Measurements from ENCODE around the gene PRELID3B. TPM values are rescaled to one million over a fixed set of nuclear protein-coding genes. Genes with fewer than 3 reads are reported as not detected.

PRELID3B gene
- total RNA-seq, 3 donors from 2014 or later (not counting 1 experiment from before 2014, with no cell fraction given), result 49.3 to 51.6 (median 51.4) TPM

DNA sequence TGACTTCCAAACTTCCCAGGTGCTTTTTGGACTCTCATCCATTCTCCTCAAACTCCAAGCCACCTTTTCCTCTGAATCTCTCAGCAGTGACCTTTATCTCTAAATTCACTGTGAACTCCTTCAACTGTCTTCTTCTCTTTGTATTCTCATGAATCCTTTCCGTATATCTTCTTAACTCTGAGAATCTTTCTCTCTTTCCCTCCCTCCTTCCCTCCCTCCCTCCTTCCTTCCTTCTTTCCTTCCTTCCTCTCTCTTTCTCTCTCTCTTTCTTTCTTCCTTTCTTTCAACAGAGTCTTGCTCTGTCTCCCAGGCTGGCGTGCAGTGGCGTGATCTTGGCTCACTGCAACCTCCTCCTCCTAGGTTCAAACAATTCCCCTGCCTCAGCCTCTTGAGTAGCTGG, 4.3 kb upstream of the PRELID3B start:
- TF ChIP-seq, protein P1, sequence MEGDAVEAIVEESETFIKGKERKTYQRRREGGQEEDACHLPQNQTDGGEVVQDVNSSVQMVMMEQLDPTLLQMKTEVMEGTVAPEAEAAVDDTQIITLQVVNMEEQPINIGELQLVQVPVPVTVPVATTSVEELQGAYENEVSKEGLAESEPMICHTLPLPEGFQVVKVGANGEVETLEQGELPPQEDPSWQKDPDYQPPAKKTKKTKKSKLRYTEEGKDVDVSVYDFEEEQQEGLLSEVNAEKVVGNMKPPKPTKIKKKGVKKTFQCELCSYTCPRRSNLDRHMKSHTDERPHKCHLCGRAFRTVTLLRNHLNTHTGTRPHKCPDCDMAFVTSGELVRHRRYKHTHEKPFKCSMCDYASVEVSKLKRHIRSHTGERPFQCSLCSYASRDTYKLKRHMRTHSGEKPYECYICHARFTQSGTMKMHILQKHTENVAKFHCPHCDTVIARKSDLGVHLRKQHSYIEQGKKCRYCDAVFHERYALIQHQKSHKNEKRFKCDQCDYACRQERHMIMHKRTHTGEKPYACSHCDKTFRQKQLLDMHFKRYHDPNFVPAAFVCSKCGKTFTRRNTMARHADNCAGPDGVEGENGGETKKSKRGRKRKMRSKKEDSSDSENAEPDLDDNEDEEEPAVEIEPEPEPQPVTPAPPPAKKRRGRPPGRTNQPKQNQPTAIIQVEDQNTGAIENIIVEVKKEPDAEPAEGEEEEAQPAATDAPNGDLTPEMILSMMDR (IDR thresholded peaks at IDR 0.05), result no peak
- 94% methylated on average over 3 of the region's 3 CpGs for WGBS (ENCODE audit: insufficient coverage)
- Mint-ChIP-seq H3K27ac (no peak overlapping the region), H3K36me3 (no peaks in the 10 kb centered on the region), H3K4me1 (peaks cover 11 to 14% of the 10 kb centered on the region in 2 donors), H3K9me3 (no peaks in the 10 kb centered on the region), H3K27me3 (ENCODE audit: low read depth in 2 of 2) (peaks cover 10 to 23% of the 10 kb centered on the region in 2 donors), H3K4me3 (no peak overlapping the region)
- Histone ChIP-seq H3K9me3 (ENCODE audit: control insufficient read depth, insufficient read depth, low read length) (no peaks in the 10 kb centered on the region), H3K36me3 (ENCODE audit: control insufficient read depth, insufficient read depth, low read length) (no peaks in the 10 kb centered on the region), H3K4me3 (ENCODE audit: low read length) (no peak overlapping the region), H3K27ac (ENCODE audit: low read length) (no peak overlapping the region), H3K4me1 (ENCODE audit: control insufficient read depth, insufficient read depth, low read length) (peaks cover 15% of the 10 kb centered on the region), H3K27me3 (ENCODE audit: control insufficient read depth, insufficient read depth, low read length) (peaks cover 4% of the 10 kb centered on the region)
- intact Hi-C loops (cut with micrococcal nuclease), result no loop called here
- DNase-seq (no peak), ATAC-seq (no peak)

DNA sequence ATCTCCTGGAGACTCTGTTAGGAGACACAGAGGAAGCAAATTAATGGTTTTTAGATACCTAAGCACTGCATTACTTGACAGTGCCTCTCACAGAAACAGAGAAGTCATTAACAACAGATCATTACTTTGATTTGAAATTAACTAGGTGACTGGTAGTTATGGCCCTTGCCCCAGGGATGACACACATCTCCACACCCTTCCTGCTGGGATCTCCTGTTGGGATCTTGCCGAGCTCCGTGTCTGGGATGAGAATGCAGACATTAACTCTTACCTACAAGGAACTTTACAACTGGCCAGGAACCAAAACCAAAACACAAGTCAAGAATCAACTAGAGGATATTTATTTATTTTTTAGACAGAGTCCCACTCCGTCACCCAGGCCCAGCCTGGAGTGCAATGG, 2.2 kb upstream of the PRELID3B start:
- Mint-ChIP-seq H3K36me3 (no peaks in the 10 kb centered on the region), H3K4me3 (no peak overlapping the region), H3K9me3 (no peaks in the 10 kb centered on the region), H3K4me1 (peaks cover 31 to 34% of the 10 kb centered on the region in 2 donors), H3K27ac (no peak overlapping the region), H3K27me3 (ENCODE audit: low read depth in 2 of 2) (peaks cover 3 to 7% of the 10 kb centered on the region in 2 donors)
- H3K36me3 ChIP-seq (ENCODE audit: control insufficient read depth, insufficient read depth, low read length), result no peaks in the 10 kb centered on the region
- H3K9me3 ChIP-seq (ENCODE audit: control insufficient read depth, insufficient read depth, low read length), result no peaks in the 10 kb centered on the region
- no peak overlapping the region for H3K27ac ChIP-seq (ENCODE audit: low read length)
- no peak overlapping the region for H3K4me3 ChIP-seq (ENCODE audit: low read length)
- peaks cover 28% of the 10 kb centered on the region for H3K4me1 ChIP-seq (ENCODE audit: control insufficient read depth, insufficient read depth, low read length)
- intact Hi-C loops (cut with micrococcal nuclease), result no loop called here
- 96% methylated on average over 3 of the region's 3 CpGs for WGBS (ENCODE audit: insufficient coverage)
- DNase-seq (no peak), ATAC-seq (no peak)
- TF ChIP-seq, protein P1 (IDR thresholded peaks at IDR 0.05), result no peak
- no peaks in the 10 kb centered on the region for H3K27me3 ChIP-seq (ENCODE audit: control insufficient read depth, insufficient read depth, low read length)

DNA sequence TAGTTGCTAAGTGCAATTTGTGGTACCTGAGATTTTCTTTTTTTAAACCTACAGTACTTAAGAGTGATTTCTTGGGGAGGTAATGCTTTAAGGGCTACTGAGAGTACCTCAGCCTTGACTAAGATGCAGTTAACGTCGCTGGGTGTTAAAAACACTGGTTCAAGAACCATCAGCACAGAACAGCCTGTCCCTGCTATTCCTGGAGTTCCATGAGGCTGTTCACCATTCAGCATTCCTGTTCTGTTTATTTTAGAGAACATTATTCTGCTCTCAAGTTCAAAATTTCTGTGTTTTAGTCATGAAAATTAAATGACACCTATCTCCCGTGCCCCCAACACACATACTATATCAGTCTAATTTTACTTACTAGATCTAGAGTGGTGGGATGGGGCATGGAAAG, 1.7 kb upstream of the PRELID3B start:
- Histone ChIP-seq H3K4me3 (ENCODE audit: low read length) (no peak overlapping the region), H3K9me3 (ENCODE audit: control insufficient read depth, insufficient read depth, low read length) (no peaks in the 10 kb centered on the region), H3K27me3 (ENCODE audit: control insufficient read depth, insufficient read depth, low read length) (no peaks in the 10 kb centered on the region), H3K4me1 (ENCODE audit: control insufficient read depth, insufficient read depth, low read length) (peaks cover 28% of the 10 kb centered on the region), H3K27ac (ENCODE audit: low read length) (peak overlapping the region; percentile 41), H3K36me3 (ENCODE audit: control insufficient read depth, insufficient read depth, low read length) (no peaks in the 10 kb centered on the region)
- peak overlapping the region; percentile 84 to 87 for H3K27ac Mint-ChIP-seq
- H3K36me3 Mint-ChIP-seq, result no peaks in the 10 kb centered on the region
- no peak overlapping the region for H3K4me3 Mint-ChIP-seq
- H3K9me3 Mint-ChIP-seq, result no peaks in the 10 kb centered on the region
- ATAC-seq (no peak), DNase-seq (no peak)
- 64% methylated on average over 2 of the region's 3 CpGs for WGBS (ENCODE audit: insufficient coverage)
- peaks cover 0 to 5% of the 10 kb centered on the region in 2 donors for H3K27me3 Mint-ChIP-seq (ENCODE audit: low read depth in 2 of 2)
- H3K4me1 Mint-ChIP-seq, result peaks cover 33 to 35% of the 10 kb centered on the region in 2 donors
- TF ChIP-seq, protein P1 (IDR thresholded peaks at IDR 0.05), result no peak
- intact Hi-C loops (cut with micrococcal nuclease), result no loop called here

DNA sequence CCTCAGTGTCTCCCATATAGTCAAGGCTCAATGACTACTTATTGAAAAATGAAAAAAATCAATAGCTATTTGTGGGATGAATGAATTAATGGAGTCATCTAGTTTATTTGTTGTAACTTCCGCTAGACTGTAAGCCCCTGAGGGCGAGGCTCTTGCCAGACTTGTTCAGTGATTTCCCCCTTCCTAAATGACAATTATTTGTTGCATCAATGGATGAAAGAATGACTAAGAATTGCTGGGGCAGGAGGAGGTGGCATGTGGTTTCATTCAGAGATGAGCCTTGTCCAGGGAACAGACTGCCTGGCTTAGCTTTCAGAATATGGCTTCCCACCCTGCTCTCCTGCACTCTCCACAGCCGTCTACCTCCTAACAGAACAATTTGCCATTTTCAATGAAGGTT, 1.1 kb upstream of the PRELID3B start:
- intact Hi-C loops (cut with micrococcal nuclease), result loop anchor here (2.0 kb wide), 1 partner anchor 153 kb away; no protein-coding TSS in a partner anchor
- H3K36me3 ChIP-seq (ENCODE audit: control insufficient read depth, insufficient read depth, low read length), result no peaks in the 10 kb centered on the region
- Mint-ChIP-seq H3K27me3 (ENCODE audit: low read depth in 2 of 2) (peaks cover 0 to 4% of the 10 kb centered on the region in 2 donors), H3K4me1 (peaks cover 33 to 35% of the 10 kb centered on the region in 2 donors), H3K36me3 (no peaks in the 10 kb centered on the region), H3K4me3 (peak overlapping the region; percentile 88), H3K9me3 (no peaks in the 10 kb centered on the region), H3K27ac (peak overlapping the region; percentile 84 to 87)
- no peak overlapping the region for H3K4me3 ChIP-seq (ENCODE audit: low read length)
- H3K27ac ChIP-seq (ENCODE audit: low read length), result peak overlapping the region; percentile 41
- peaks cover 28% of the 10 kb centered on the region for H3K4me1 ChIP-seq (ENCODE audit: control insufficient read depth, insufficient read depth, low read length)
- no peaks in the 10 kb centered on the region for H3K27me3 ChIP-seq (ENCODE audit: control insufficient read depth, insufficient read depth, low read length)
- 60% methylated on average over 1 of the region's 3 CpGs for WGBS (ENCODE audit: insufficient coverage)
- no peak for ATAC-seq
- TF ChIP-seq, protein P1 (IDR thresholded peaks at IDR 0.05), result no peak
- H3K9me3 ChIP-seq (ENCODE audit: control insufficient read depth, insufficient read depth, low read length), result no peaks in the 10 kb centered on the region
- DNase-seq, result peak in 1 of 2 donors; percentile 54

Measured in natural killer cell (primary cell).